Measurements from ENCODE around the gene UVRAG. TPM values are rescaled to one million over a fixed set of nuclear protein-coding genes. Genes with fewer than 3 reads are reported as not detected.

Gene UVRAG
- total RNA-seq, 1 experiment from 2014 or later = 13.0 TPM

- TF ChIP-seq CTCF (conservative IDR thresholded peaks at IDR 0.05; ENCODE audit: low read depth, low read length) = no peak
- TF ChIP-seq EZH2 (IDR thresholded peaks at IDR 0.05; ENCODE audit: low read length, unreplicated experiment) = no peak
- no peak for TF ChIP-seq EZH2phosphoT487 (IDR thresholded peaks at IDR 0.05; ENCODE audit: borderline replicate concordance, low read length)
- DNase-seq (no peak), ATAC-seq (no peak)
- Histone ChIP-seq H3K79me2 (ENCODE audit: low read length) (peaks cover 7% of the 10 kb centered on the region), H3K4me3 (ENCODE audit: low read length) (no peak overlapping the region), H3K4me1 (ENCODE audit: insufficient read depth, low read length) (peaks cover 21% of the 10 kb centered on the region), H3K9me2 (replicated peaks; ENCODE audit: low read length) (no peaks in the 10 kb centered on the region), H3K4me2 (ENCODE audit: low read length) (no peak overlapping the region), H2AFZ (ENCODE audit: low read length) (no peak overlapping the region), H3K9me3 (ENCODE audit: low read length) (no peaks in the 10 kb centered on the region), H3K27ac (ENCODE audit: low read length) (no peak overlapping the region), H4K20me1 (ENCODE audit: low read length) (no peaks in the 10 kb centered on the region), H3K36me3 (ENCODE audit: low read depth, low read length) (no peaks in the 10 kb centered on the region), H3F3A (ENCODE audit: low read length, unreplicated experiment) (no peaks in the 10 kb centered on the region), H3K27me3 (ENCODE audit: low read length) (no peaks in the 10 kb centered on the region), H3K9ac (ENCODE audit: low read length) (no peak overlapping the region)
- intact Hi-C loops (cut with micrococcal nuclease) = loop anchor here (5.0 to 10.0 kb wide), 2 partner anchors 221 to 634 kb away; partner anchors contain the start of gene EMSY
- CTCF ChIA-PET = no interaction called here
- POLR2A ChIA-PET (ENCODE audit: unreplicated experiment) = interaction anchor here (0.6 kb wide), 1 partner anchor 182 kb away, joined by 3 read pairs; no protein-coding TSS in a partner anchor
- no TSS peak for BruUV-seq (replicated peaks)
Observed at GRCh38 chr11:75810637-75811390, 4.2 kb upstream of the UVRAG start.

DNA sequence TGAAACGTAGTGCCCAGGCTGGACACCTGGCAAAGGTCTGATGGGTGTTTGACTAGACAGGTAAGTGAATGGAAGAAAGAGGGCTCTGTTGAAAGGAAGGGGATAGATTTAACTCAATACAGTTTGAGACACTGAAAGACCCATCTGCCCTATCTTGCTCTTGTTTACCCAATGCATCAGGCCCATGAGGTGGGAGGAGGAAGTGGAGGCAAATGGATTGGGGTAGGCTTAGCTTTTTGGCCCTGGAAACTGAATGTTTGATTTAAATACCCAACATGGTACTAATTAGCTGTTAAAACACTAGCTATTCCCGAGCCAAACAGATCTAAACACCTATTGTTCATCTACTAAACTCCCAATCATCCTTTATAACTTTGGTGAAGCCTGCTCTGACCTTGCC lies 3.5 kb upstream of the UVRAG start:
- ChIA-PET POLR2A (ENCODE audit: unreplicated experiment) (interaction anchor here (0.6 kb wide), 1 partner anchor 183 kb away, joined by 3 read pairs; no protein-coding TSS in a partner anchor), CTCF (no interaction called here)
- BruUV-seq (replicated peaks) = no TSS peak
- DNase-seq (no peak), ATAC-seq (no peak)
- TF ChIP-seq EZH2phosphoT487 (IDR thresholded peaks at IDR 0.05; ENCODE audit: borderline replicate concordance, low read length) = no peak
- Histone ChIP-seq H3K36me3 (ENCODE audit: low read depth, low read length) (no peaks in the 10 kb centered on the region), H3K9ac (ENCODE audit: low read length) (no peak overlapping the region), H3K4me2 (ENCODE audit: low read length) (no peak overlapping the region), H3K79me2 (ENCODE audit: low read length) (peaks cover 14% of the 10 kb centered on the region), H3K9me3 (ENCODE audit: low read length) (no peaks in the 10 kb centered on the region), H3K27ac (ENCODE audit: low read length) (no peak overlapping the region), H3K27me3 (ENCODE audit: low read length) (no peaks in the 10 kb centered on the region), H4K20me1 (ENCODE audit: low read length) (peaks cover 6% of the 10 kb centered on the region; the same call in 1 of the 2 replicates), H3K9me2 (replicated peaks; ENCODE audit: low read length) (no peaks in the 10 kb centered on the region), H3K4me3 (ENCODE audit: low read length) (no peak overlapping the region), H3K4me1 (ENCODE audit: insufficient read depth, low read length) (peaks cover 27% of the 10 kb centered on the region), H3F3A (ENCODE audit: low read length, unreplicated experiment) (no peaks in the 10 kb centered on the region), H2AFZ (ENCODE audit: low read length) (no peak overlapping the region)
- intact Hi-C loops (cut with micrococcal nuclease) = loop anchor here (5.0 to 10.0 kb wide), 2 partner anchors 221 to 633 kb away; partner anchors contain the start of gene EMSY

- Histone ChIP-seq H3K27ac (ENCODE audit: low read length) (peak overlapping the region; percentile 64), H3K4me1 (ENCODE audit: insufficient read depth, low read length) (peaks cover 36% of the 10 kb centered on the region), H4K20me1 (ENCODE audit: low read length) (peaks cover 8% of the 10 kb centered on the region; the same call in 1 of the 2 replicates), H3F3A (ENCODE audit: low read length, unreplicated experiment) (no peaks in the 10 kb centered on the region), H3K36me3 (ENCODE audit: low read depth, low read length) (no peaks in the 10 kb centered on the region), H3K4me2 (ENCODE audit: low read length) (peak overlapping the region; percentile 88; the same call in 1 of the 2 replicates), H2AFZ (ENCODE audit: low read length) (no peak overlapping the region), H3K9me2 (replicated peaks; ENCODE audit: low read length) (no peaks in the 10 kb centered on the region), H3K9me3 (ENCODE audit: low read length) (no peaks in the 10 kb centered on the region), H3K79me2 (ENCODE audit: low read length) (peaks cover 25% of the 10 kb centered on the region), H3K9ac (ENCODE audit: low read length) (peak overlapping the region; percentile 19; the same call in 1 of the 2 replicates), H3K4me3 (ENCODE audit: low read length) (no peak overlapping the region), H3K27me3 (ENCODE audit: low read length) (no peaks in the 10 kb centered on the region)
- intact Hi-C loops (cut with micrococcal nuclease) = loop anchor here (2.0 to 10.0 kb wide), 3 partner anchors 54 to 632 kb away; partner anchors contain the start of gene EMSY
- ATAC-seq = no peak
- ChIA-PET CTCF (interaction anchor here (0.7 kb wide), 1 partner anchor 1215 kb away, joined by 3 read pairs; no protein-coding TSS in a partner anchor), POLR2A (ENCODE audit: unreplicated experiment) (interaction anchor here (0.6 kb wide), 1 partner anchor 68 kb away, joined by 28 read pairs; no protein-coding TSS in a partner anchor)
- no peak for TF ChIP-seq EZH2phosphoT487 (IDR thresholded peaks at IDR 0.05; ENCODE audit: borderline replicate concordance, low read length)
- TF ChIP-seq EZH2 (IDR thresholded peaks at IDR 0.05; ENCODE audit: low read length, unreplicated experiment) = no peak
- no peak for TF ChIP-seq CTCF (conservative IDR thresholded peaks at IDR 0.05; ENCODE audit: low read depth, low read length)
- BruUV-seq (replicated peaks) = no TSS peak
- peak; percentile 54 for DNase-seq
Observed at GRCh38 chr11:75812542-75813040, 2.4 kb upstream of the UVRAG start.

All from PC-3 (cell line).